Measurements from ENCODE around the gene MAJIN. TPM values are rescaled to one million over a fixed set of nuclear protein-coding genes. Genes with fewer than 3 reads are reported as not detected.

MAJIN gene
- total and polyA plus RNA-seq, 10 of the 15 experiments (the other 5 are each of a cell fraction or from before 2014, with no cell fraction given), result 0.10 TPM; not detected in 9

DNA sequence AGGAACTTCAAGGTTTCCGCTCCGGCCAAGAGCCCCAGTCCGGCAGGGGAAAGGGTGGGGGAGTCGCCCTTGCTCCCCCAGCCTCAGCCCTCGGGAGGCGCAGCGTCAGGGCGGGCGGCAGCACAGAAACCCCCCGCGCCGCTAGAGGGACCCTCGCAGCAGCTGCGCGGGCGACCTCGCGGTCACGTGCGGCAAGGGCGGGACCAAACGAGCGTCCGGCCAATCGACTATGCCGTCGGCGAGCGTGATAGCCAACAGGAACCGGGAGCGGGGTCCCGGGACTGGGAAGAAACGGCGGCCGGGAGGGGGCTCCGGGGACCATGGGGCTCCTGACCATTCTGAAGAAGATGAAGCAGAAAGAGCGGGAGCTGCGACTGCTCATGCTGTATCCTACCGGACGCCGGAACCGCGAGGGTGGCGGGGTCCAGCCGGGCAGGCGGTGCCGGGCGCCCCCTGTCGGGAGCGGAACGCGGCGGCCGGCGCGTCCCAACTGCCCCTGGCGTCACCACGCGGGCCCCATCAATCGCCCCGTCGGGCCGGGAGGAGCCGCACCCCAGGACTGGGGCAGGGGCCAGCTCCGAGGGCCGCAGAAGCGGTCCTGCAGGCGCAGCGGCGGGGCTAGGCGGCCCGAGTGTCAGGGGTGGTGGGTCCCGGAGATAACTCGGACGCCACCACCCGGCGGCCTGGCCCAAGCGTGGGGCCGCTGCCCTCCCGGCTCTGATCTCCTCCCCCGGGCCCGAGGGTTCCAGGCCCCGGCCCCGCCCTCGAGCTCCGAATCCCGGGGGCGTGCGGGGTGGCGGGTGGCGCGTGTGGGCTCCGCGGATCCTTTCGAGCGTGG is 42.2 kb upstream of the MAJIN start, which contains the start of gene ARL2 (continued):
- TF ChIP-seq ZNF592 (IDR thresholded peaks at IDR 0.05) (peak; percentile 92), FOXM1 (IDR thresholded peaks at IDR 0.05; ENCODE audit: low read depth, low read length) (no peak; the same call in 1 of the 2 replicates), ZZZ3 (IDR thresholded peaks at IDR 0.05; ENCODE audit: control insufficient read depth, insufficient read length, low read depth) (no peak), BHLHE40 (IDR thresholded peaks at IDR 0.05; ENCODE audit: borderline replicate concordance in 1 of 2, low read depth in 2 of 2, low read length in 1 of 2) (peak; percentile 99), JUND (IDR thresholded peaks at IDR 0.05; ENCODE audit: low read depth, low read length) (no peak), NR2C2 (IDR thresholded peaks at IDR 0.05; ENCODE audit: borderline replicate concordance, control insufficient read depth, insufficient read length, low read depth) (no peak), REST (IDR thresholded peaks at IDR 0.05; ENCODE audit: low read depth, low read length) (no peak), RBBP5 (conservative IDR thresholded peaks at IDR 0.05) (no peak), CEBPB (IDR thresholded peaks at IDR 0.05; ENCODE audit: borderline replicate concordance in 1 of 2, low read depth in 2 of 2, low read length in 2 of 2) (no peak), E4F1 (IDR thresholded peaks at IDR 0.05; ENCODE audit: borderline replicate concordance, partially characterized antibody) (peak; percentile 9), CBX5 (IDR thresholded peaks at IDR 0.05; ENCODE audit: low read depth) (0 out of 2 replicates have a peak, but pooled peaks have one; percentile 10), ETV6 (conservative IDR thresholded peaks at IDR 0.05 in 1 of 2, IDR thresholded peaks at IDR 0.05 in 1 of 2; ENCODE audit: borderline replicate concordance in 1 of 2, low read depth in 1 of 2) (peak in 1 of 2 experiments; percentile 25; a peak in 1 of 4 replicates), RFX5 (IDR thresholded peaks at IDR 0.05; ENCODE audit: low read depth, low read length) (no peak; the same call in 1 of the 2 replicates), HCFC1 (IDR thresholded peaks at IDR 0.05; ENCODE audit: low read length) (peak; percentile 24; the same call in 1 of the 2 replicates), SRF (IDR thresholded peaks at IDR 0.05; ENCODE audit: low read depth in 2 of 2, low read length in 2 of 2) (no peak)
